HFFc6 (cell line): ENCODE results near the gene KRT14. TPM values are rescaled to one million over a fixed set of nuclear protein-coding genes. Genes with fewer than 3 reads are reported as not detected.

Source experiments
- DNase-seq: peaks from one replicate; pipeline ENCODE4 v3.0.0-alpha.2; 2018
- H3K27ac Mint-ChIP-seq: 2 replicates; pipeline ENCODE4 v1.8.0; 2020; ENCODE audit warnings: mild to moderate bottlenecking, mixed read lengths
- H3K27me3 Mint-ChIP-seq: 2 replicates; pipeline ENCODE4 v1.8.0; 2021; ENCODE audit warnings: mild to moderate bottlenecking, moderate library complexity, mixed read lengths; ENCODE audit not compliant: insufficient read depth
- H3K36me3 Mint-ChIP-seq: 2 replicates; pipeline ENCODE4 v1.8.0; 2021; ENCODE audit warnings: low read depth, mixed read lengths
- H3K4me1 Mint-ChIP-seq: 2 replicates; pipeline ENCODE4 v1.8.0; 2020; ENCODE audit warnings: low read depth, mixed read lengths
- H3K4me3 Mint-ChIP-seq: 2 replicates; pipeline ENCODE4 v1.8.0; 2020; ENCODE audit warnings: mild to moderate bottlenecking, moderate library complexity, mixed read lengths
- H3K9me3 Mint-ChIP-seq: 2 replicates; pipeline ENCODE4 v1.8.0; 2020; ENCODE audit warnings: mild to moderate bottlenecking, mixed read lengths
- total RNA-seq, 6 experiments: library from RNA; stranded (reverse); fragmentation: NEBNext Ultra II Directional; extraction: Animal tissue kit (Norgen Biotek cat#: 25700); gene quantifications; 2 replicates in 1 of 6; 3 replicates in 5 of 6; pipeline ENCODE4 v1.2.3, GENCODE V29; 2021
- TF ChIP-seq, protein P1 (sequence below): fragments of 200-600 bp; sonication (generic); IDR thresholded peaks from 2 replicates; pipeline ENCODE4 v1.5.0; 2021; ENCODE audit warnings: antibody characterized with exemption, mild to moderate bottlenecking

The KRT14 gene
- total RNA-seq, 6 experiments from 2014 or later, result 0.14 to 2.0 (median 1.5) TPM

- TF ChIP-seq, protein P1, sequence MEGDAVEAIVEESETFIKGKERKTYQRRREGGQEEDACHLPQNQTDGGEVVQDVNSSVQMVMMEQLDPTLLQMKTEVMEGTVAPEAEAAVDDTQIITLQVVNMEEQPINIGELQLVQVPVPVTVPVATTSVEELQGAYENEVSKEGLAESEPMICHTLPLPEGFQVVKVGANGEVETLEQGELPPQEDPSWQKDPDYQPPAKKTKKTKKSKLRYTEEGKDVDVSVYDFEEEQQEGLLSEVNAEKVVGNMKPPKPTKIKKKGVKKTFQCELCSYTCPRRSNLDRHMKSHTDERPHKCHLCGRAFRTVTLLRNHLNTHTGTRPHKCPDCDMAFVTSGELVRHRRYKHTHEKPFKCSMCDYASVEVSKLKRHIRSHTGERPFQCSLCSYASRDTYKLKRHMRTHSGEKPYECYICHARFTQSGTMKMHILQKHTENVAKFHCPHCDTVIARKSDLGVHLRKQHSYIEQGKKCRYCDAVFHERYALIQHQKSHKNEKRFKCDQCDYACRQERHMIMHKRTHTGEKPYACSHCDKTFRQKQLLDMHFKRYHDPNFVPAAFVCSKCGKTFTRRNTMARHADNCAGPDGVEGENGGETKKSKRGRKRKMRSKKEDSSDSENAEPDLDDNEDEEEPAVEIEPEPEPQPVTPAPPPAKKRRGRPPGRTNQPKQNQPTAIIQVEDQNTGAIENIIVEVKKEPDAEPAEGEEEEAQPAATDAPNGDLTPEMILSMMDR, result no peak
- H3K27me3 Mint-ChIP-seq, result peaks cover 13% of the 10 kb centered on the region
- H3K4me1 Mint-ChIP-seq, result peaks cover 51% of the 10 kb centered on the region
- no peak for DNase-seq
- H3K27ac Mint-ChIP-seq, result no peak overlapping the region; the same call in 1 of the 2 replicates
- no peak overlapping the region for H3K4me3 Mint-ChIP-seq
- peaks cover 14% of the 10 kb centered on the region for H3K36me3 Mint-ChIP-seq
- H3K9me3 Mint-ChIP-seq, result peaks cover 8% of the 10 kb centered on the region
Observed at GRCh38 chr17:41551365-41551764, 35.3 kb downstream of the KRT14 start.

DNA sequence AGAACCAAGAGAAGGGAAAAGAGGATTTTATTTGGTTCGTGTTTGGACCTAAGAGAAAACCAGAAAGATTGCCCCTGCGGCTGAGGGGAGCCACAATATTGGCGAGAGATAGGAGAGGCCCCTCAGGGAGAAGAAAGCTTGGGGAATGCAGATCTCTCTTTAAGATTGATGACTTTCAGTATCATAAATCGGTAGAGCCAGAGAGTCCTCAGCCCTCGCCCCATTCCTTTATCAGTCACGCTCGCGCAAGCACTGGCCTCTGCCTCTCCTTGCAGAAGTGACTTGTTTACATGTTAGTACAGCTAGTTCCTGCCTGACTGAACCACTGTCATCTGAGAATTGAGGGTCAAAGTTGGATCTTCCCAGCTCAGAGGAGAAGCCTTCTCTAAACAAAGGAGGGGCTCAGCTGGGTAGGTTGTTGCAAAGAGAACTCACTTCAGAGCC lies 37.1 kb downstream of the KRT14 start:
- TF ChIP-seq, protein P1, result no peak
- H3K27me3 Mint-ChIP-seq, result peaks cover 9% of the 10 kb centered on the region
- H3K27ac Mint-ChIP-seq, result peak overlapping the region; percentile 88
- H3K4me1 Mint-ChIP-seq, result peaks cover 48% of the 10 kb centered on the region
- H3K4me3 Mint-ChIP-seq, result no peak overlapping the region
- peaks cover 15% of the 10 kb centered on the region for H3K36me3 Mint-ChIP-seq
- H3K9me3 Mint-ChIP-seq, result peaks cover 8% of the 10 kb centered on the region
- DNase-seq, result no peak

- peak; percentile 84 for DNase-seq
- Mint-ChIP-seq H3K36me3 (peaks cover 15% of the 10 kb centered on the region), H3K27ac (peak overlapping the region; percentile 88), H3K4me3 (peak overlapping the region; percentile 52), H3K9me3 (peaks cover 8% of the 10 kb centered on the region), H3K4me1 (peaks cover 53% of the 10 kb centered on the region), H3K27me3 (peaks cover 7% of the 10 kb centered on the region; the same call in 1 of the 2 replicates)
- TF ChIP-seq, protein P1, result peak; percentile 94
Observed at GRCh38 chr17:41548844-41549595, 37.7 kb downstream of the KRT14 start.

- Mint-ChIP-seq H3K4me1 (peaks cover 50% of the 10 kb centered on the region), H3K9me3 (peaks cover 8% of the 10 kb centered on the region), H3K27ac (peak overlapping the region; percentile 88), H3K27me3 (peaks cover 7% of the 10 kb centered on the region; the same call in 1 of the 2 replicates), H3K4me3 (peak overlapping the region; percentile 35), H3K36me3 (peaks cover 15% of the 10 kb centered on the region)
- peak; percentile 98 for DNase-seq
- TF ChIP-seq, protein P1, result no peak
Observed at GRCh38 chr17:41547921-41548843, 38.5 kb downstream of the KRT14 start.

DNA sequence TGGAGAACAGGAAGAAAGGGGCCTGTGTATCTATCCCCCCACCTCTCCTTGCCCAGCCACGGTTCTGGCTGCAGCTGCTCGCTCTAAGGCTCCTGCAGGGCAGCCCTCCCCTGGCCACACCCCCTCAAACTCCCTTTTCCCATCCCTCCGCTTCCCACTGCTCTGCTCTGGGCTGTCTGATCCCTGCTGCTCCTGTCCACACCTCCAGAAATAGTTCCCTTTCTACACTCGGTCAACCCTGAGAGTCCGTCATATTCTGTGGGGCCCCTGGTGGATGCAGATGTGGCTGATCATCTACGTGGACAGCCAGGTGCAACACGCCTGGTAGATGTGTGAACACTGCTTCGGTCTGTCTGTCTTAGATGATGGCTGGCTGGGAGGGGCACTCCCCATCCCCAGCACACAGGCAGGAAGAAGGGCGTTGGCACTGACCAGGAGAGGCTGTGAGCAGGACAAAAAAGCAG lies 39.3 kb downstream of the KRT14 start:
- no peak for DNase-seq
- Mint-ChIP-seq H3K27ac (peak overlapping the region; percentile 88), H3K4me3 (no peak overlapping the region; the same call in 1 of the 2 replicates), H3K36me3 (peaks cover 15% of the 10 kb centered on the region), H3K9me3 (peaks cover 8% of the 10 kb centered on the region), H3K27me3 (peaks cover 6% of the 10 kb centered on the region; the same call in 1 of the 2 replicates), H3K4me1 (peaks cover 43% of the 10 kb centered on the region)
- TF ChIP-seq, protein P1, result no peak
